ENCODE results near the gene PNKD. TPM values are rescaled to one million over a fixed set of nuclear protein-coding genes. Genes with fewer than 3 reads are reported as not detected.

PNKD gene
- total and polyA plus RNA-seq, 2 experiments from 2014 or later = 28.2 to 83.3 TPM

DNA sequence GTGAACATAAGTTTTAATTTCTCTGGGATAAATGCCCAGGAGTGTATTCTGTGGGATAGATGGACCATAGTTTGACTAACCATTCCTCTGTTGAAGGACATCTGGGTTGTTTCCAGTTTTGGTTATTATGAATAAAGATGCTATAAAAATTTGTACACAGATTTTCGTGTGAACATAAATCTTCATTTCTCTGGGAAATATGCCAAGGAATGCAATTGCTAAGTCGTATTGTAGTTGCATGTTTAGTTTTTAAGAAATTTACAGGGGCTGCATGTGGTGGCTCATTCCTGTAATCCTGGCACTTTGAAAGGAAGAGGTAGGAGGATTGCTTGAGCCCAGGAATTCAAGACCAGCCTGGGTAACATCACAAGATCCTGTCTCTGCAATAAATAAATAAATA, 104.9 kb downstream of the PNKD start:
- DNase-seq (ENCODE audit: low spot score) = no peak
- H3K4me1 Mint-ChIP-seq = no peaks in the 10 kb centered on the region
- no peak for ATAC-seq
- no peaks in the 10 kb centered on the region for H3K9me3 Mint-ChIP-seq
- H3K27ac Mint-ChIP-seq = no peak overlapping the region
- H3K4me3 Mint-ChIP-seq = no peak overlapping the region
- H3K9me2 ChIP-seq (ENCODE audit: insufficient read depth) = no peaks in the 10 kb centered on the region
- H3K36me3 Mint-ChIP-seq (ENCODE audit: low read depth) = no peaks in the 10 kb centered on the region
- H3K4me1 ChIP-seq (ENCODE audit: insufficient read depth) = no peaks in the 10 kb centered on the region
- H2AFZ ChIP-seq = no peak overlapping the region
- H3K27me3 ChIP-seq (ENCODE audit: insufficient read depth) = no peaks in the 10 kb centered on the region
- no peak overlapping the region for H3K27ac ChIP-seq (ENCODE audit: low read depth)
- TF ChIP-seq, protein P1, sequence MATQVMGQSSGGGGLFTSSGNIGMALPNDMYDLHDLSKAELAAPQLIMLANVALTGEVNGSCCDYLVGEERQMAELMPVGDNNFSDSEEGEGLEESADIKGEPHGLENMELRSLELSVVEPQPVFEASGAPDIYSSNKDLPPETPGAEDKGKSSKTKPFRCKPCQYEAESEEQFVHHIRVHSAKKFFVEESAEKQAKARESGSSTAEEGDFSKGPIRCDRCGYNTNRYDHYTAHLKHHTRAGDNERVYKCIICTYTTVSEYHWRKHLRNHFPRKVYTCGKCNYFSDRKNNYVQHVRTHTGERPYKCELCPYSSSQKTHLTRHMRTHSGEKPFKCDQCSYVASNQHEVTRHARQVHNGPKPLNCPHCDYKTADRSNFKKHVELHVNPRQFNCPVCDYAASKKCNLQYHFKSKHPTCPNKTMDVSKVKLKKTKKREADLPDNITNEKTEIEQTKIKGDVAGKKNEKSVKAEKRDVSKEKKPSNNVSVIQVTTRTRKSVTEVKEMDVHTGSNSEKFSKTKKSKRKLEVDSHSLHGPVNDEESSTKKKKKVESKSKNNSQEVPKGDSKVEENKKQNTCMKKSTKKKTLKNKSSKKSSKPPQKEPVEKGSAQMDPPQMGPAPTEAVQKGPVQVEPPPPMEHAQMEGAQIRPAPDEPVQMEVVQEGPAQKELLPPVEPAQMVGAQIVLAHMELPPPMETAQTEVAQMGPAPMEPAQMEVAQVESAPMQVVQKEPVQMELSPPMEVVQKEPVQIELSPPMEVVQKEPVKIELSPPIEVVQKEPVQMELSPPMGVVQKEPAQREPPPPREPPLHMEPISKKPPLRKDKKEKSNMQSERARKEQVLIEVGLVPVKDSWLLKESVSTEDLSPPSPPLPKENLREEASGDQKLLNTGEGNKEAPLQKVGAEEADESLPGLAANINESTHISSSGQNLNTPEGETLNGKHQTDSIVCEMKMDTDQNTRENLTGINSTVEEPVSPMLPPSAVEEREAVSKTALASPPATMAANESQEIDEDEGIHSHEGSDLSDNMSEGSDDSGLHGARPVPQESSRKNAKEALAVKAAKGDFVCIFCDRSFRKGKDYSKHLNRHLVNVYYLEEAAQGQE (IDR thresholded peaks at IDR 0.05; ENCODE audit: unreplicated experiment) = no peak
- TF ChIP-seq STAT1 (IDR thresholded peaks at IDR 0.05; ENCODE audit: unreplicated experiment) (no peak), CREB1 (CRISPR knock-in tag; IDR thresholded peaks at IDR 0.05; ENCODE audit: low read depth) (no peak), EZH2 (IDR thresholded peaks at IDR 0.05; ENCODE audit: low read depth, unreplicated experiment) (no peak), NANOG (IDR thresholded peaks at IDR 0.05; ENCODE audit: borderline replicate concordance) (no peak), ZNF114 (CRISPR knock-in tag; IDR thresholded peaks at IDR 0.05) (no peak), JUNB (IDR thresholded peaks at IDR 0.05; ENCODE audit: unreplicated experiment) (no peak)
- TF ChIP-seq, protein P2, sequence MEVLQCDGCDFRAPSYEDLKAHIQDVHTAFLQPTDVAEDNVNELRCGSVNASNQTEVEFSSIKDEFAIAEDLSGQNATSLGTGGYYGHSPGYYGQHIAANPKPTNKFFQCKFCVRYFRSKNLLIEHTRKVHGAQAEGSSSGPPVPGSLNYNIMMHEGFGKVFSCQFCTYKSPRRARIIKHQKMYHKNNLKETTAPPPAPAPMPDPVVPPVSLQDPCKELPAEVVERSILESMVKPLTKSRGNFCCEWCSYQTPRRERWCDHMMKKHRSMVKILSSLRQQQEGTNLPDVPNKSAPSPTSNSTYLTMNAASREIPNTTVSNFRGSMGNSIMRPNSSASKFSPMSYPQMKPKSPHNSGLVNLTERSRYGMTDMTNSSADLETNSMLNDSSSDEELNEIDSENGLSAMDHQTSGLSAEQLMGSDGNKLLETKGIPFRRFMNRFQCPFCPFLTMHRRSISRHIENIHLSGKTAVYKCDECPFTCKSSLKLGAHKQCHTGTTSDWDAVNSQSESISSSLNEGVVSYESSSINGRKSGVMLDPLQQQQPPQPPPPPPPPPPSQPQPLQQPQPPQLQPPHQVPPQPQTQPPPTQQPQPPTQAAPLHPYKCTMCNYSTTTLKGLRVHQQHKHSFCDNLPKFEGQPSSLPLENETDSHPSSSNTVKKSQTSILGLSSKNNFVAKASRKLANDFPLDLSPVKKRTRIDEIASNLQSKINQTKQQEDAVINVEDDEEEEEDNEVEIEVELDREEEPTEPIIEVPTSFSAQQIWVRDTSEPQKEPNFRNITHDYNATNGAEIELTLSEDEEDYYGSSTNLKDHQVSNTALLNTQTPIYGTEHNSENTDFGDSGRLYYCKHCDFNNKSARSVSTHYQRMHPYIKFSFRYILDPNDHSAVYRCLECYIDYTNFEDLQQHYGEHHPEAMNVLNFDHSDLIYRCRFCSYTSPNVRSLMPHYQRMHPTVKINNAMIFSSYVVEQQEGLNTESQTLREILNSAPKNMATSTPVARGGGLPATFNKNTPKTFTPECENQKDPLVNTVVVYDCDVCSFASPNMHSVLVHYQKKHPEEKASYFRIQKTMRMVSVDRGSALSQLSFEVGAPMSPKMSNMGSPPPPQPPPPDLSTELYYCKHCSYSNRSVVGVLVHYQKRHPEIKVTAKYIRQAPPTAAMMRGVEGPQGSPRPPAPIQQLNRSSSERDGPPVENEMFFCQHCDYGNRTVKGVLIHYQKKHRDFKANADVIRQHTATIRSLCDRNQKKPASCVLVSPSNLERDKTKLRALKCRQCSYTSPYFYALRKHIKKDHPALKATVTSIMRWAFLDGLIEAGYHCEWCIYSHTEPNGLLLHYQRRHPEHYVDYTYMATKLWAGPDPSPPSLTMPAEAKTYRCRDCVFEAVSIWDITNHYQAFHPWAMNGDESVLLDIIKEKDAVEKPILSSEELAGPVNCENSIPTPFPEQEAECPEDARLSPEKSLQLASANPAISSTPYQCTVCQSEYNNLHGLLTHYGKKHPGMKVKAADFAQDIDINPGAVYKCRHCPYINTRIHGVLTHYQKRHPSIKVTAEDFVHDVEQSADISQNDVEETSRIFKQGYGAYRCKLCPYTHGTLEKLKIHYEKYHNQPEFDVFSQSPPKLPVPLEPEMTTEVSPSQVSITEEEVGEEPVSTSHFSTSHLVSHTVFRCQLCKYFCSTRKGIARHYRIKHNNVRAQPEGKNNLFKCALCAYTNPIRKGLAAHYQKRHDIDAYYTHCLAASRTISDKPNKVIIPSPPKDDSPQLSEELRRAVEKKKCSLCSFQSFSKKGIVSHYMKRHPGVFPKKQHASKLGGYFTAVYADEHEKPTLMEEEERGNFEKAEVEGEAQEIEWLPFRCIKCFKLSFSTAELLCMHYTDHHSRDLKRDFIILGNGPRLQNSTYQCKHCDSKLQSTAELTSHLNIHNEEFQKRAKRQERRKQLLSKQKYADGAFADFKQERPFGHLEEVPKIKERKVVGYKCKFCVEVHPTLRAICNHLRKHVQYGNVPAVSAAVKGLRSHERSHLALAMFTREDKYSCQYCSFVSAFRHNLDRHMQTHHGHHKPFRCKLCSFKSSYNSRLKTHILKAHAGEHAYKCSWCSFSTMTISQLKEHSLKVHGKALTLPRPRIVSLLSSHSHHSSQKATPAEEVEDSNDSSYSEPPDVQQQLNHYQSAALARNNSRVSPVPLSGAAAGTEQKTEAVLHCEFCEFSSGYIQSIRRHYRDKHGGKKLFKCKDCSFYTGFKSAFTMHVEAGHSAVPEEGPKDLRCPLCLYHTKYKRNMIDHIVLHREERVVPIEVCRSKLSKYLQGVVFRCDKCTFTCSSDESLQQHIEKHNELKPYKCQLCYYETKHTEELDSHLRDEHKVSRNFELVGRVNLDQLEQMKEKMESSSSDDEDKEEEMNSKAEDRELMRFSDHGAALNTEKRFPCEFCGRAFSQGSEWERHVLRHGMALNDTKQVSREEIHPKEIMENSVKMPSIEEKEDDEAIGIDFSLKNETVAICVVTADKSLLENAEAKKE (CRISPR knock-in tag; IDR thresholded peaks at IDR 0.05) = no peak
- TF ChIP-seq, protein P3, sequence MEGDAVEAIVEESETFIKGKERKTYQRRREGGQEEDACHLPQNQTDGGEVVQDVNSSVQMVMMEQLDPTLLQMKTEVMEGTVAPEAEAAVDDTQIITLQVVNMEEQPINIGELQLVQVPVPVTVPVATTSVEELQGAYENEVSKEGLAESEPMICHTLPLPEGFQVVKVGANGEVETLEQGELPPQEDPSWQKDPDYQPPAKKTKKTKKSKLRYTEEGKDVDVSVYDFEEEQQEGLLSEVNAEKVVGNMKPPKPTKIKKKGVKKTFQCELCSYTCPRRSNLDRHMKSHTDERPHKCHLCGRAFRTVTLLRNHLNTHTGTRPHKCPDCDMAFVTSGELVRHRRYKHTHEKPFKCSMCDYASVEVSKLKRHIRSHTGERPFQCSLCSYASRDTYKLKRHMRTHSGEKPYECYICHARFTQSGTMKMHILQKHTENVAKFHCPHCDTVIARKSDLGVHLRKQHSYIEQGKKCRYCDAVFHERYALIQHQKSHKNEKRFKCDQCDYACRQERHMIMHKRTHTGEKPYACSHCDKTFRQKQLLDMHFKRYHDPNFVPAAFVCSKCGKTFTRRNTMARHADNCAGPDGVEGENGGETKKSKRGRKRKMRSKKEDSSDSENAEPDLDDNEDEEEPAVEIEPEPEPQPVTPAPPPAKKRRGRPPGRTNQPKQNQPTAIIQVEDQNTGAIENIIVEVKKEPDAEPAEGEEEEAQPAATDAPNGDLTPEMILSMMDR (conservative IDR thresholded peaks at IDR 0.05; ENCODE audit: low read depth in 2 of 2) = no peak
- TF ChIP-seq, protein P4, sequence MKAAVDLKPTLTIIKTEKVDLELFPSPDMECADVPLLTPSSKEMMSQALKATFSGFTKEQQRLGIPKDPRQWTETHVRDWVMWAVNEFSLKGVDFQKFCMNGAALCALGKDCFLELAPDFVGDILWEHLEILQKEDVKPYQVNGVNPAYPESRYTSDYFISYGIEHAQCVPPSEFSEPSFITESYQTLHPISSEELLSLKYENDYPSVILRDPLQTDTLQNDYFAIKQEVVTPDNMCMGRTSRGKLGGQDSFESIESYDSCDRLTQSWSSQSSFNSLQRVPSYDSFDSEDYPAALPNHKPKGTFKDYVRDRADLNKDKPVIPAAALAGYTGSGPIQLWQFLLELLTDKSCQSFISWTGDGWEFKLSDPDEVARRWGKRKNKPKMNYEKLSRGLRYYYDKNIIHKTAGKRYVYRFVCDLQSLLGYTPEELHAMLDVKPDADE (IDR thresholded peaks at IDR 0.05) = no peak
- H3K27me3 Mint-ChIP-seq (ENCODE audit: insufficient read depth, low read depth, poor library complexity) = no peaks in the 10 kb centered on the region
- no peaks in the 10 kb centered on the region for H4K20me1 ChIP-seq (replicated peaks; ENCODE audit: insufficient read depth)
- H3K4me2 ChIP-seq = no peak overlapping the region
- H3K4me3 ChIP-seq = no peak overlapping the region
- no peaks in the 10 kb centered on the region for H3K36me3 ChIP-seq (ENCODE audit: insufficient read depth)
- H3K79me2 ChIP-seq (replicated peaks; ENCODE audit: insufficient read depth) = no peaks in the 10 kb centered on the region
- no peaks in the 10 kb centered on the region for H3F3A ChIP-seq (replicated peaks; ENCODE audit: low read depth)
